NCI-H146 (cell line): ENCODE measurements around the gene ISG15.
A peak's percentile ranks its signal among the peaks of the same experiment; 100 is the strongest.
"Not testable (repeated sequence)": the region's sequence is repeated elsewhere in the genome, so short reads cannot be mapped to it uniquely, and the experiment has no call there.

ENCODE experiments used
- DNase-seq: peaks from one replicate; lab custom pipeline; 2025; lab: John Stamatoyannopoulos, UW

ISG15 gene

DNA sequence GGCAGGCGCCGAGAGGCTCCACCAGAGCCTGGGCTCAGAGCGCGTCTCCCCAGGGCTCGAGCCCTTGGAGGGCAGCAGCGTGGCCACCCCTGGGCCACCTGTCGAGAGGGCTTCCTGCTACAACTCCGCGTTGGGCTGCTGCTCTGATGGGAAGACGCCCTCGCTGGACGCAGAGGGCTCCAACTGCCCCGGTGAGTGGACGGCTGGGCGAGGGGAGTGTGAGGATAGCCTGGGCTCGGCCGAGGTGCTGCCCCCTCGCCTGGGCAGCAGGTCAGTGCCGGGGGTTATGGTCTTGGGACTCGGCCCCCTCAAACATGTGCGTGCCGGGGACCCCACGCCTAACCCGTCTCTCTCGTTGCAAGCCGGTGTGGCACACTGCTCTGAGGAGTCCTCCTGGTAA lies 33.5 kb downstream of the ISG15 start:
- no peak for DNase-seq

DNA sequence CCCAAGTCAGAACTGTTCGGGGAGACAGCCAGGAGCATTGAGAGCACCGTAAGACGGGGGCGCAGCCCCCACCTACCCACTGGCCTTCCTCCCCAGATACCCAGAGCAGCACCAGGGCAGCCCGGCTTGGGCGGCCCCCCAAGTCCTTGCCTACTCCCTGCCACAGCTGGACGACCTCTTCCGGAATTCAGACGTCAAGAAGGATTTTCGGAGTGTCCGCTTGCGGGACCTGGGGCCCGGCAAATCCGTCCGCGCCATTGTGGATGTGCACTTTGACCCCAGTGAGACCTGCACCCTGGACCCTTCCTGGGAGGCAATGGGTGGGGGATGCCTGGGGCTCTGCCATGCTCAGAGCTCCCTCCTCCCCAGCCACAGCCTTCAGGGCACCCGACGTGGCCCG lies 34.1 kb downstream of the ISG15 start:
- no peak for DNase-seq

DNA sequence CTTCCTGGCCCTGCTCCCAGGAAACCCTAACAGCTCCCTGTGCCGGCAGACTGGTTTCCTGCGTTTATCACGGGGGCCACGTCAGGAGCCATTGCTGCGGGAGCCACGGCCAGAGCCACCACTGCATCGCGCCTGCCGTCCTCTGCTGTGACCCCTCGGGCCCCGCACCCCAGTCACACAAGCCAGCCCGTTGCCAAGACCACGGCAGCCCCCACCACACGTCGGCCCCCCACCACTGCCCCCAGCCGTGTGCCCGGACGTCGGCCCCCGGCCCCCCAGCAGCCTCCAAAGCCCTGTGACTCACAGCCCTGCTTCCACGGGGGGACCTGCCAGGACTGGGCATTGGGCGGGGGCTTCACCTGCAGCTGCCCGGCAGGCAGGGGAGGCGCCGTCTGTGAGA lies 34.7 kb downstream of the ISG15 start:
- DNase-seq, result no peak

DNA sequence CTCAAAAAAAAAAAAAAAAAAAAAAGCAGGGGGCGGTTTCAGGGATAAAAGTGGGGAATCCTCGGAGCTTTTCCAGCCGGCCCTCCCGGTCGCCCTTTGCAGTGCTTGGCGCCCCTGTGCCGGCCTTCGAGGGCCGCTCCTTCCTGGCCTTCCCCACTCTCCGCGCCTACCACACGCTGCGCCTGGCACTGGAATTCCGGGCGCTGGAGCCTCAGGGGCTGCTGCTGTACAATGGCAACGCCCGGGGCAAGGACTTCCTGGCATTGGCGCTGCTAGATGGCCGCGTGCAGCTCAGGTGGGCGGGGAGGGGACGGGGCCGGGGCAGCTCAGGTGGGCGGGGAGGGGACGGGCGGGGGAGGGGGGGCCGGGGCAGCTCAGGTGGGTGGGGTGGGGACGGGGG lies 35.5 kb downstream of the ISG15 start:
- DNase-seq, result peak; percentile 48

DNA sequence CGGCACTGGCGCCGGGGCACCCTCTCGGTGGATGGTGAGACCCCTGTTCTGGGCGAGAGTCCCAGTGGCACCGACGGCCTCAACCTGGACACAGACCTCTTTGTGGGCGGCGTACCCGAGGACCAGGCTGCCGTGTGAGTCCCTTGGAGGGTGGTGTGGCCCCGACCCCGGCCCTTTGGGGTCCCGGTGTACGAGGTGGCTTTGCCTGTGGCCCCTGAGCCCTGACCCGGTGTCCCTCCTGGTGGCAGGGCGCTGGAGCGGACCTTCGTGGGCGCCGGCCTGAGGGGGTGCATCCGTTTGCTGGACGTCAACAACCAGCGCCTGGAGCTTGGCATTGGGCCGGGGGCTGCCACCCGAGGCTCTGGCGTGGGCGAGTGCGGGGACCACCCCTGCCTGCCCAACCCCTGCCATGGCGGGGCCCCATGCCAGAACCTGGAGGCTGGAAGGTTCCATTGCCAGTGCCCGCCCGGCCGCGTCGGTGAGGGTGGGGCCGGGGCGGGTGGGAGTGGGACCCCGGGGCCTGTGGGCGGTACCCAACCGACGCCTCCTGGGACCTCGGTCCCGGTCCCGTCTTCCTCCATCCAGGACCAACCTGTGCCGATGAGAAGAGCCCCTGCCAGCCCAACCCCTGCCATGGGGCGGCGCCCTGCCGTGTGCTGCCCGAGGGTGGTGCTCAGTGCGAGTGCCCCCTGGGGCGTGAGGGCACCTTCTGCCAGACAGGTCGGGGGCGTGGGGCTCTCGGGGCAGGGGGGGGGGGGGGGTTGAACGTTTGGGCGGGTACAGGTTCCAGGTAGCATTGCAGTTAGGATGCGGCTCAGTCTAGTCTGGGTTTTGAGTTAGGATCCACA lies 36.2 kb downstream of the ISG15 start:
- DNase-seq, result no peak

DNA sequence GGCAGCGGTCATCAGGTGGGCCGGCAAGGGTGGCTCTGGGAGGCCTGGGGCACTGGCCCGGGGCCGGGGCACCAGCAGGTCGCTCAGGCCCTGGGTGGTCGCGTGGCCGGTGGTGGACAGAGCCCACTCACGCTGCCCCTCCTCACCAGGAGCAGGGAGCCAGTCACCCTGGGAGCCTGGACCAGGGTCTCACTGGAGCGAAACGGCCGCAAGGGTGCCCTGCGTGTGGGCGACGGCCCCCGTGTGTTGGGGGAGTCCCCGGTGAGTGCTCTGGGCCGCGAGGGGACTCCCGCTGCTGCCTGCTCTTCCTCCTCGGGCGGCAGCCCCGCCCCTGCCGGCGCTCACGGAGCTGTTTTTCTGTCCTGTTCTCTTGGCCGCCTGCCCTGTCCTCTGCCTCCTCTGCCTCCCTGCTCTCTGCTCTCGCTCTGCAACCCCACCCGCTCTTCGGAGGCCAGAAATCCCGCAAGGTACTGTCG lies 37.3 kb downstream of the ISG15 start:
- DNase-seq, result peak; percentile 13

DNA sequence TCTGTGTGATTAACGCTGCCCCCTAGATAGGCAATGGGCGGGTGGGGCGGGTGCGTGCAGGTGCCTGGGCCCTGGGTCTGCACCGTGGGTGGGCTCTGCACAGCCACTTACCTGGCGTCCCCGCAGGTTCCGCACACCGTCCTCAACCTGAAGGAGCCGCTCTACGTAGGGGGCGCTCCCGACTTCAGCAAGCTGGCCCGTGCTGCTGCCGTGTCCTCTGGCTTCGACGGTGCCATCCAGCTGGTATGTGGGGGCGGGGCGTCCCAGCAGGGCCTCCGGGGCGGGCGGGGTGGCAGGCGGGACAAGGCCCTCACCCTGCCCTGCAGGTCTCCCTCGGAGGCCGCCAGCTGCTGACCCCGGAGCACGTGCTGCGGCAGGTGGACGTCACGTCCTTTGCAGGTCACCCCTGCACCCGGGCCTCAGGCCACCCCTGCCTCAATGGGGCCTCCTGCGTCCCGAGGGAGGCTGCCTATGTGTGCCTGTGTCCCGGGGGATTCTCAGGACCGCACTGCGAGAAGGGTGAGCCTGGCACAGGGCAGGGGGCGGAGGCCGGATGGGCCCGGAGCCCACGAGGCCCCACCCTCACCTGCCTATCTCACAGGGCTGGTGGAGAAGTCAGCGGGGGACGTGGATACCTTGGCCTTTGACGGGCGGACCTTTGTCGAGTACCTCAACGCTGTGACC lies 38.0 kb downstream of the ISG15 start:
- DNase-seq, result peak; percentile 51

DNA sequence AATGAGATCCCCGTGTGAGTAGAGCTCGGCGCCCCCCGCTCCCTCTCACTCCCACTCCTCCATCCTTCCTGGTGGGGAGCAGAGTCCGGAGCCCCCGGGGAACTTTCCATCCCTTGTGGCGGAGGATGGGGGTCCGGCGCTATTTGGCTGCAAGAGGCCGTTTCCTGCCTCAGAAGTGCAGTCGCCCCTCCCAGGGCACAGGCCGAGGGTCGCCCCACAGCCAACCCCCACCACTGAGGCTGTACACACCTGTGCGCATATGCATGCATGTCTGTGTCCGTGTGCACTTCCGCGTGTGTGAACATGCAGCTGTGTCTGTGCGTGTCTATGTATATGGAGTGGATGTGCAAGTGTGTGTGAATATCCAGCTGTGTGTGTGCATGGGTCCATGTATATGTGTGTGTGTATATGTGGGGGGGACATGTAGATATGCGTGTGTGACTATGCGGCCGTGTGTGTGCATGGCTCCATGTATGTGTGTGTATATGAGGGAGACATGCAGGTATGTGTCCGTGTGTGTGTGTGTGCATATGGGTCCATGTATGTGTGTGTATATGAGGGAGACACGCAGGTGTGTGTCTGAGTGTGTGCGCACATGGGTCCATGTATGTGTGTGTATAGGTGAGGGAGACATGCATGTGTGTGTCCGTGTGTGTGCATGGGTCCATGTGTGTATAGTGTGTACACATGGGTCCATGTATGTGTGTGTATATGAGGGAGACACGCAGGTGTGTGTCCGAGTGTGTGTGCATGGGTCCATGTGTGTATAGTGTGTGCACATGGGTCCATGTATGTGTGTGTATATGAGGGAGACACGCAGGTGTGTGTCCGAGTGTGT lies 38.9 kb downstream of the ISG15 start:
- DNase-seq, result no peak

DNA sequence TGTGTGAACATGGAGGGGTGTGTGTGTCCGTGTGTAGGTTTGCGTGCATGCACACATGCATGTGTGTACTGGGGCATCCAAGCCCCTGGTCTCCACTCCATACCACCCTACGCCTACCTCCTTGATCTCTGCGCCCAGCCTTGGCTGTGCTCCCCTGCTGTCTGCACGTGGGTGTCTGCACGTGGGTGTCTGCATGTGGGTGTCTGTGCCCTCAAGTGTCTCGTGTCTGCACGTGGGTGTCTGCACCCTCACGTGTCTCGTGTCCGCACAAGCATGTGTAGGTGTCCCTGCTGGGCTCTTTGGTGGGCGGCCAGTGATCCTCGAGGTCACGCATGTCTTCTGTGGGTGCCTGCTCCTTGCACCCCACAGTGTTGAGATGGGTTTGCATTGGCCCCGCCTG lies 39.7 kb downstream of the ISG15 start:
- no peak for DNase-seq

DNA sequence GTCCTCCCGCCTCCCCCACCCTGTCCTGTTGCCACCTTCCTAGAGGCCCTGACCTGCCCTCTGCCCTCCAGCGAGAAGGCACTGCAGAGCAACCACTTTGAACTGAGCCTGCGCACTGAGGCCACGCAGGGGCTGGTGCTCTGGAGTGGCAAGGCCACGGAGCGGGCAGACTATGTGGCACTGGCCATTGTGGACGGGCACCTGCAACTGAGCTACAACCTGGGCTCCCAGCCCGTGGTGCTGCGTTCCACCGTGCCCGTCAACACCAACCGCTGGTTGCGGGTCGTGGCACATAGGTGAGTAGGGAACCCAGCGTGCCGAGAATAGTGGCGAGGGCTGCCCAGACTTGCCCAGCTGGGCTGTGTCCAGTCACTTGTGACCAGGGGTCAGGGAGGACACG lies 40.4 kb downstream of the ISG15 start:
- DNase-seq, result no peak

DNA sequence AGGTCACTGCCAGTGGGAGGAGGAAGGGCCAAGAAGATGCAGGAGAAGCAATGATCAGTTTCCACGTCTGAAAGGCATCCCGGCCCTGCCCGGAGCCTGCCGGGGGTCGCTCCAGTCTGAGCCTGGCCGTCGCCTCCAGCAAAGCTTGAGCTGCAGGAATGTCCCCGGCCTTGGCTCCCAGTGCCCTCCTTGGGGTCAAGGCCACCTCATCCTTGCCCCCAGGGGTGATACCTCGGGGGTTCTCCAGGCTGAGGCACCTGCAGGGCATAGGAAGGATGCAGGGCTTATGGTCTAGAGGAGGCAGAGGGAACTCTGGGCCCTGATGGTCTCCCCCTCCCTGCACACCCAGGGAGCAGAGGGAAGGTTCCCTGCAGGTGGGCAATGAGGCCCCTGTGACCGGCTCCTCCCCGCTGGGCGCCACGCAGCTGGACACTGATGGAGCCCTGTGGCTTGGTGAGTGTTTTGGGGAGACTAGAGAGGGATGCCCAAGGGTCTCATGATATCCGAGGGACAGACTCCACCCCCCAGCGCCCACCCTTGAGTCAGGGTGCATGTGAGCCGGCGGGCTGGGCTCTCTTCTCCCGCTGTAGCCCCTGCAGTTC lies 40.9 kb downstream of the ISG15 start:
- DNase-seq, result no peak

DNA sequence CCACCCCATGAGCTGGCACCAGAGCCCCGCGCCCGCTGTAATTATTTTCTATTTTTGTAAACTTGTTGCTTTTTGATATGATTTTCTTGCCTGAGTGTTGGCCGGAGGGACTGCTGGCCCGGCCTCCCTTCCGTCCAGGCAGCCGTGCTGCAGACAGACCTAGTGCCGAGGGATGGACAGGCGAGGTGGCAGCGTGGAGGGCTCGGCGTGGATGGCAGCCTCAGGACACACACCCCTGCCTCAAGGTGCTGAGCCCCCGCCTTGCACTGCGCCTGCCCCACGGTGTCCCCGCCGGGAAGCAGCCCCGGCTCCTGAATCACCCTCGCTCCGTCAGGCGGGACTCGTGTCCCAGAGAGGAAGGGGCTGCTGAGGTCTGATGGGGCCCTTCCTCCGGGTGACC lies 41.7 kb downstream of the ISG15 start:
- no peak for DNase-seq

DNA sequence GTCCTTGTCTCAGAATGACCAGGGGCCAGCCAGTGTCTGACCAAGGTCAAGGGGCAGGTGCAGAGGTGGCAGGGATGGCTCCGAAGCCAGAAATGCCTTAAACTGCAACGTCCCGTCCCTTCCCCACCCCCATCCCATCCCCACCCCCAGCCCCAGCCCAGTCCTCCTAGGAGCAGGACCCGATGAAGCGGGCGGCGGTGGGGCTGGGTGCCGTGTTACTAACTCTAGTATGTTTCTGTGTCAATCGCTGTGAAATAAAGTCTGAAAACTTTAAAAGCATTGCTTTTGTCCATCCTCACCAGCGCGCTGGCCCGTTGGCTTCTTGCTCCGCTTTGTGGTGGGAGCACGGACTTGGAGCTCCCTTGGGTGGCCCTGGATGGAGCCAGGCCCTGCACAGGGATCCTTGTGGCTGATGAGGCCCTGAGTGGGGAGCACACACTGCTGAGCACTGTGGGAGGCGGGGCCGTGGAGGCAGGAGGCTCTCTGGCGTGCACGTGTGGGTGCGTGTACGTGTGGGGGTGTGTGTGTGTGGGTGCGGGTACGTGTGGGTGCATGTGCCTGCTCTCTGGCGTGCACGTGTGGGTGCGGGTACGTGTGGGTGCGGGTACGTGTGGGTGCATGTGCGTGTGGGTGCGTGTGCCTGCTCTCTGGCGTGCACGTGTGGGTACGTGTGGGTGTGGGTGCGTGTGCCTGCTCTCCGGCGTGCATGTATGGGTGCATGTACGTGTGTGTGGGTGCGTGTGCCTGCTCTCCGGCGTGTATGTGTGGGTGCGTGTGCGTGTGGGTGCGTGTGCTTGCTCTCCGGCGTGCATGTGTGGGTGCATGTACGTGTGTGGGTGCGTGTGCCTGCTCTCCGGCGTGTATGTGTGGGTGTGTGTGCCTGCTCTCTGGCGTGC lies 42.8 kb downstream of the ISG15 start:
- no peak for DNase-seq

DNA sequence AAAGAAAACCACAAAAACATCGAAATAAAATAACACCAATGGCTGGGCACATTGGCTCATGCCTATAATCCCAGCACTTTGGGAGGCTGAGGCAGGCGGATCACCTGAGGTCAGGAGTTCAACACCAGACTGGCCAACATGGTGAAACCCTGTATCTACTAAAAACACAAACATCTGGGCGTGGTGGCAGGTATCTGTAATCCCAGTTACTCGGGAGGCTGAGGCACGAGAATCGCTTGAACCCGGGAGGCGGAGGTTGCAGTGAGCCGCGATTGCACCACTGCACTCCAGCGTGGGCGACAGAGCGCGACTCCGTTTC lies 44.4 kb downstream of the ISG15 start:
- DNase-seq, result not testable (repeated sequence)

DNA sequence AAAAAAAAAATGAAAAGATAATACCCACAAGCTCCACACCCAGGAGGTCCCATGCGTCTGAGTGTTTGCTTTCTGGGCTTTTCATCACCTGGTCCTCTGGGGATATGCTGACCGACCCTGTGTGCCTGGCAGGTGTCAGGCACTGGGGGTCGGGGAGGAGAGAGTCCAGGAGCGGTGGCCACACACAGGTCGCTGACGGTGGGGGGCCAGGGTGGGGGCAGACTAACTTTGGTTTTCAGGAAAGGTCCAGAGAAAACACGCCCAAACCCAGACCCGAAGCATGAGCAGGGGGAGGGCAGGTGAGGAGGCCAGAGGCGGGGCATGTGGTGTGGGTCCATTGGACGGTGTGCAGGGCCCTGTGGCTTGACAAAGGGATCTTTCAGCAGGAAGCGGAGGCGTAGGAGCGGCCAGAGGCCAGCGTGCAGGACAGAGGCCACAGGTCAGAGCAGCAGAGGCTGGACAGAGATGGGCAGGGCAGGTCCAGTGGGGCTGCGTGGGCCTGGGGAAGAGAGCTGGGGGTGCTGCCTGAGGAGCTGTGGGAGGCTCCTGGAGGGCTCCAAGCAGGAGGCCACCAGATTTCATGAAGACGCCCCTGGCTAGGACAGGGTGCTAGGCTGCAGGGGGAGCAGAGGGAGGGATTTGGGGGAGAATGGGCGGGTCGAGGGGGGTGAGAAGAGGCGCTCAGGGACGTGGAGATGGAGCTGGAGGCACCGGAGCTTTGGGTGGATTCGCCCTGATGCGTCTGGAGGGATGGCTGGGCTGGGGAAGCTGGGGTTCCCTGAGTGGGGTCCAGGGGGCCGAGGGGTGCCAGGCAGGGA lies 45.0 kb downstream of the ISG15 start:
- DNase-seq, result peak; percentile 24

DNA sequence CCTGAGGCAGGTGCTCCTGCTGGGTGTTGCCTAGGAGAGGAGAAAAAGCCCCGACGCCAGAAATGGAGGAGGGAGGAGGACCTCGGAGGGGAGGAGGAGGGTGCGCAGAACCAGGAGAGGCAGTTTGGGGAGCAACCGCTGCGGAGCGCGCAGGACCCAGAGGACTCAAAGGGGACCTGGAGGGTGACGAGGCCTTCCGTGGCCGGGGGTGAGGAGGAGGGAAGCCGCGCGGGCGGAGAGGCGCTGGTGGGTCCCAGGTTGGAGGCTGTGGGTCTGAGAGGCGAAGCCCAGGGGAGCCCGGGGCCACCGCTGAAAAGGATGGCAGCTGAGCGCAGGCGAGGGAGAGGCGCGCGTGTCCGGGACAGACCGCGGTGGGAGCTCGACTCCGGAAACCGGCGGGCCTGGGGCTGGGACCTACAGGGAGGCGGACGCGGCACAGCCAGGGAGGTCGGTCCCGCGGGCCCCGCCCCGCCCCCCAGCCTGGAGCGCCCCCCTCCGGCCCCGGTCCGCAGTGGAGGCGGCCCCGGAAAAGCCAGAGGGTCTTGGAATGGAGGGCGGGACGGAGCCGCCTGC lies 45.7 kb downstream of the ISG15 start:
- DNase-seq, result no peak

DNA sequence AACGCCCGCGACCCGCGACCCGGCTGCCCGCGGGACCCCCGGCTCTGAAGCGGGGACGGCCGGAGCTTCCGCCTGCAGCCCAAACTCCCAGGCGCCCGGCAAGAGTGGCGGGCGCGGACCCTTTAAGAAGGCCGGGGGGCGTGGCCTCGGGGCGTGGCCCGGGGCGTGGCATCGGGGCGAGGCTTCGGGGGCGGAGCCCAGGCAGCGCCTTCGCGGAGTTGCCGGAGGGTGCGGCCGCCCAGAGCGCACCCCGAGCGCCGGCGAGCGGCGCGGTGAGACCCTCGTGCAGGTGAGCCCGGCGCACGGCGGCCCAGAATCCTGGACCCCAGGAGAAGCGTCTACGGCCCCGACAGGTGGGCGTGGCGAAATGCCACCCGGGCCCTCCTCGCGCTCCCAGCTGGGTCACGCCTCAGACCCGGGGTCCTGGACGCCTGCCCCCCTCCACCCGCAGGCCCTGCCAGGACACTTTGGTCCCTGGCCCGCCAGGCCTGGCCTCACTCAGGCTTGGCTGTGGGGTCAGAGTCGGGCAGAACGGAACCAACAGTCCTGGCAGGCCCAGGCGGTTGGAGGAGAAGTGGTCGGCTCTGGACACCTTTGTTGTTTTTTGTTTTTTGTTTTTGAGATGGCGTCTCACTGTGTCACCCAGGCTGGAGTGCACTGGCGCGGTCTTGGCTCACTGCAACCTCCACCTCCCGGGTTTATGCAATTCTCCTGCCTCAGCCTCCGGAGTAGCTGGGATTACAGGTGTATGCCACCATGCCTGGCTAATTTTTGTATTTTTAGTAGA lies 46.4 kb downstream of the ISG15 start:
- DNase-seq, result peak; percentile 67

DNA sequence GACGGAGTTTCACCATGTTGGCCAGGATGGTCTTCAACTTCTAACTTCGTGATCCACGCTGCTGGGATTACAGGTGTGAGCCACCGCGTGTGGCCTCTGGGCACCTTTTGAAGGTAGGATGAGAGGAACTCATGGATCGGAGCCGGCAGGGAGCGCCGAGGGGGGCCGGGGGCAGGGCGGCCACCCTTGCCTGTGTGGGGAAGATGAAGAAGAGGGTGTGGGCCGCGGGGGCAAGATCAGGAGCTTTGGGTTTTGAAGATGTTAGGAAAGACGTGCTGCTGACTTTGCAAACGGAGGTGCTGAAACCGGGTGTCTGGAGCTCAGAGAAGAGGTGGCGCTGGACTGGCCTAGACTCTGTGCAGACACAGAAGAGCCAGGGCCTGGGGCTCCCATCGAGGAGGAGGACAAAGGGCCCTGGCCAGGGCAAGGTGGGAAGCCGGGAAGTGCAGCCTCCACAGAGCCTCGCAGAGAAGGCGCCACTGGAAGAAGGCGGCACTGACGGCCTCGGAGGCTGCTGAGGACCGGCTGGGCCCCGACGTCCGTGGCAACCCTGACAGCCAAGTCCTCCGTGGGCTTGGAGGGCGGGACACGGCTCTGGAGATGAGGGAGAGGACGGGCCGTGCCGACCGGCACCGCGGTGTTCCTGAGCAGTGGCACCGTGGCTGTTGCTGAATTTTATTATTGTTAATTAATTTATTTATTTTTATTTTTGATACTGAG lies 47.1 kb downstream of the ISG15 start:
- no peak for DNase-seq
